Central memory CD8-positive, alpha-beta T cell (primary cell): ENCODE data around the gene MCEMP1.

Experiments
- ATAC-seq: fragments of 150-1000 bp; cut with Tn5 transposase; replicated peaks from 2 replicates; pipeline ENCODE4 v1.10.0; 2022; ENCODE audit warnings: mild to moderate bottlenecking, moderate FRiP score, moderate number of reproducible peaks; ENCODE audit not compliant: poor library complexity, severe bottlenecking; ENCODE audit errors: extremely low read depth
- DNase-seq, 2 donors: peaks; one replicate each; pipeline ENCODE4 v3.0.0; 2021; ENCODE audit warnings: low spot score in 2 of 2
- H3K27ac Mint-ChIP-seq: one replicate; pipeline ENCODE4 v1.8.0; 2022; ENCODE audit warnings: low read depth, mild to moderate bottlenecking, moderate library complexity, mixed read lengths
- H3K27me3 Mint-ChIP-seq: one replicate; pipeline ENCODE4 v1.8.0; 2022; ENCODE audit warnings: mixed read lengths
- H3K36me3 Mint-ChIP-seq: one replicate; pipeline ENCODE4 v1.8.0; 2022; ENCODE audit warnings: mild to moderate bottlenecking, moderate library complexity, mixed read lengths; ENCODE audit not compliant: insufficient read depth
- H3K4me1 Mint-ChIP-seq: one replicate; pipeline ENCODE4 v1.8.0; 2022; ENCODE audit warnings: mixed read lengths
- H3K4me3 Mint-ChIP-seq: one replicate; pipeline ENCODE4 v1.8.0; 2022; ENCODE audit warnings: mild to moderate bottlenecking, moderate library complexity, mixed read lengths
- H3K9me3 Mint-ChIP-seq: one replicate; pipeline ENCODE4 v1.8.0; 2022; ENCODE audit warnings: mixed read lengths

The MCEMP1 gene

GRCh38 chr19:7710616-7711015 is 33.7 kb downstream of the MCEMP1 start:
- ATAC-seq, result no peak

GRCh38 chr19:7715671-7716070 is 38.8 kb downstream of the MCEMP1 start:
- Mint-ChIP-seq H3K9me3 (no peaks in the 10 kb centered on the region), H3K4me1 (no peaks in the 10 kb centered on the region), H3K27ac (no peak overlapping the region), H3K27me3 (no peaks in the 10 kb centered on the region), H3K36me3 (no peaks in the 10 kb centered on the region), H3K4me3 (no peak overlapping the region)
- ATAC-seq, result no peak
- no peak for DNase-seq

More at GRCh38 chr19:7710616-7711015, 33.7 kb downstream of the MCEMP1 start:
- Mint-ChIP-seq H3K4me1 (peaks cover 22% of the 10 kb centered on the region), H3K27me3 (no peaks in the 10 kb centered on the region), H3K9me3 (no peaks in the 10 kb centered on the region), H3K4me3 (no peak overlapping the region), H3K27ac (no peak overlapping the region), H3K36me3 (no peaks in the 10 kb centered on the region)
- no peak for DNase-seq

GRCh38 chr19:7716762-7717161 is 39.9 kb downstream of the MCEMP1 start:
- no peaks in the 10 kb centered on the region for H3K9me3 Mint-ChIP-seq
- no peak overlapping the region for H3K27ac Mint-ChIP-seq
- H3K36me3 Mint-ChIP-seq, result no peaks in the 10 kb centered on the region
- H3K4me1 Mint-ChIP-seq, result no peaks in the 10 kb centered on the region
- H3K27me3 Mint-ChIP-seq, result no peaks in the 10 kb centered on the region
- ATAC-seq, result no peak
- no peak for DNase-seq
- H3K4me3 Mint-ChIP-seq, result no peak overlapping the region

DNA sequence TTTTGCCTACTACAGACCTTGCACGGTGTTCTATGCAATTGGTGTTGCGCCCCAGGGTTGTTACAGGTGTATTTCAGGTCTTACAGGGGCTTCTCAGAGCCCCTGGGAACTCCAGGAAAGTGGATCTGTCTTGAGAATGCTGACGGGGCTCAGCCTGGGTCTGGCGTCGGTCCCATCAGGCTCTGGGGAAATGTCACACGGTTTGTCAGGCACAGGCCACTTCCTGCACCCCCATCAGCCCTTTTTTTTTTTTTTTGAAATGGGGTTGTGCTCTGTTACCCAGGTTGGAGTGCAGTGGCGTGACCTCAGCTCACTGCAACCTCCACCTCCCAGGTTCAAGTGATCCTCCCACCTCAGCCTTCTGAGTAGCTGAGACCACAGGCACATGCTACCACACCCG is 41.8 kb downstream of the MCEMP1 start:
- no peaks in the 10 kb centered on the region for H3K4me1 Mint-ChIP-seq
- DNase-seq, result no peak
- H3K27ac Mint-ChIP-seq, result peak overlapping the region; percentile 46

GRCh38 chr19:7720351-7720750 is 43.5 kb downstream of the MCEMP1 start:
- no peak overlapping the region for H3K27ac Mint-ChIP-seq
- no peaks in the 10 kb centered on the region for H3K4me1 Mint-ChIP-seq
- peaks cover 2% of the 10 kb centered on the region for H3K36me3 Mint-ChIP-seq
- DNase-seq (no peak), ATAC-seq (no peak)
- H3K27me3 Mint-ChIP-seq, result no peaks in the 10 kb centered on the region
- no peaks in the 10 kb centered on the region for H3K9me3 Mint-ChIP-seq
- H3K4me3 Mint-ChIP-seq, result no peak overlapping the region

More for the DNA sequence above, 41.8 kb downstream of the MCEMP1 start:
- H3K27me3 Mint-ChIP-seq, result no peaks in the 10 kb centered on the region
- no peaks in the 10 kb centered on the region for H3K9me3 Mint-ChIP-seq
- H3K36me3 Mint-ChIP-seq, result peaks cover 2% of the 10 kb centered on the region
- ATAC-seq, result no peak
- no peak overlapping the region for H3K4me3 Mint-ChIP-seq

GRCh38 chr19:7722231-7722651 is 45.4 kb downstream of the MCEMP1 start:
- ATAC-seq (no peak), DNase-seq (no peak)
- Mint-ChIP-seq H3K27me3 (peaks cover 3% of the 10 kb centered on the region), H3K27ac (no peak overlapping the region), H3K36me3 (peaks cover 2% of the 10 kb centered on the region), H3K4me3 (no peak overlapping the region), H3K9me3 (no peaks in the 10 kb centered on the region), H3K4me1 (no peaks in the 10 kb centered on the region)

DNA sequence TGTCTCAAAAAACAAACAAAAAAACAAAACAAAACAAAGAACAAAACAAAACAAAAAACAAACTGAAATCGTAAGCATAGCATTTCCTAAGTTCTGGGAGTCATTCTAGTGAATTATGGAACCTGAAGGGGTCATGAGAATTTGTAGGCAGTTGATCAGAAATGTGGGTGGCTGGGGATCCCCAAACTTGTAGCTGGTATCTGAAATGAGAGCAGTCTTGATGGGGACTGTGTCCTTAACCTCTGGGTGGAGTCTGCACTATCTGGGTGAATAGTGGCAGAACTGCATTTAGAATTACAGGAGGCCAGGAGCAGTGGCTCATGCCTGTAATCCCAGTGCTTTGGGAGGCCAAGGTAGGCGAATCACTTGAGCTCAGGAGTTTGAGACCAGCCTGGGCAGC is 48.9 kb downstream of the MCEMP1 start:
- Mint-ChIP-seq H3K27ac (no peak overlapping the region), H3K4me1 (peaks cover 4% of the 10 kb centered on the region), H3K36me3 (peaks cover 3% of the 10 kb centered on the region), H3K27me3 (peaks cover 39% of the 10 kb centered on the region), H3K9me3 (no peaks in the 10 kb centered on the region), H3K4me3 (no peak overlapping the region)
- ATAC-seq (no peak), DNase-seq (no peak)

- no peak overlapping the region for H3K4me3 Mint-ChIP-seq
- peaks cover 71% of the 10 kb centered on the region for H3K27me3 Mint-ChIP-seq
- H3K36me3 Mint-ChIP-seq, result peaks cover 1% of the 10 kb centered on the region
- H3K27ac Mint-ChIP-seq, result no peak overlapping the region
- H3K4me1 Mint-ChIP-seq, result peaks cover 6% of the 10 kb centered on the region
- ATAC-seq, result no peak
- no peaks in the 10 kb centered on the region for H3K9me3 Mint-ChIP-seq
- DNase-seq, result no peak
Measured at GRCh38 chr19:7729211-7729610, 52.3 kb downstream of the MCEMP1 start.
